K562 (cell line): Measurements from ENCODE around the gene RUVBL1. TPM values are rescaled to one million over a fixed set of nuclear protein-coding genes. Genes with fewer than 3 reads are reported as not detected.

Experiments used
- ATAC-seq: fragments of 200-7000 bp; cut with Tn5 transposase; 3 replicates; pipeline ENCODE4 v1.9.1; 2020; ENCODE audit warnings: moderate library complexity
- BruUV-seq: library from RNA; stranded (reverse); fragments of 400-500 nt; replicated peaks from 2 replicates; lab custom pipeline; 2021; lab: Mats Ljungman, UMichigan
- CTCF ChIA-PET: fragments of 300-600 bp; formaldehyde crosslinking; extraction: SDS; loops from one replicate; lab custom pipeline; 2021; ENCODE audit warnings: low intra/inter-chr PET ratio; lab: Yijun Ruan, JAX
- POLR2A ChIA-PET: fragments of 300-600, 350-650 bp; sonication (Branson Sonifier 250); formaldehyde crosslinking; extraction: SDS; loops from one replicate; lab custom pipeline; 2021; ENCODE audit warnings: antibody characterized with exemption, inconsistent platforms; lab: Yijun Ruan, JAX
- DNase-seq, 4 experiments: peaks; one replicate each; pipeline versions ENCODE4 v3.0.0 to v3.0.0-alpha.2; 2011 to 2018; ENCODE audit warnings: low spot score in 3 of 4, mixed read lengths in 3 of 4; ENCODE audit errors: extremely low read depth in 1 of 4
- FAIRE-seq: peaks from 2 replicates; lab custom pipeline; 2011; peaks lifted over from hg19 to GRCh38; lab: Jason Lieb, UNC
- H2AFZ ChIP-seq: 2 replicates; pipeline ENCODE4 v1.6.0; 2011; ENCODE audit warnings: low read depth, low read length, control low read depth, inconsistent platforms
- H3K27ac ChIP-seq: fragments of 200-600 bp; 3 replicates; pipeline ENCODE4 v1.8.0; 2011; ENCODE audit warnings: low read depth, mild to moderate bottlenecking, control low read depth, inconsistent platforms, low read length, moderate library complexity, mixed read lengths; ENCODE audit errors: extremely low read depth
- H3K27me3 ChIP-seq, 2 experiments: fragments of 300-600 bp in 1 of 2; 2 replicates in 1 of 2; 3 replicates in 1 of 2; pipeline versions ENCODE4 v1.6.0 to v1.8.0; 2011; ENCODE audit warnings: inconsistent platforms in 2 of 2, low read length in 2 of 2, mild to moderate bottlenecking in 1 of 2, mixed read lengths in 1 of 2, moderate library complexity in 1 of 2; ENCODE audit not compliant: control insufficient read depth in 2 of 2, insufficient read depth in 2 of 2
- H3K36me3 ChIP-seq: fragments of 300-600 bp; 3 replicates; pipeline ENCODE4 v1.8.0; 2011; ENCODE audit warnings: mild to moderate bottlenecking, low read length, inconsistent platforms; ENCODE audit not compliant: control insufficient read depth, insufficient read depth
- H3K4me1 ChIP-seq, 2 experiments: fragments of 200-600 bp in 1 of 2; replicated peaks in 1 of 2; 2 replicates in 1 of 2; 3 replicates in 1 of 2; pipeline versions ENCODE4 v1.5.1 to v1.8.0; 2011; ENCODE audit warnings: inconsistent platforms in 2 of 2, low read length in 2 of 2, mild to moderate bottlenecking in 1 of 2, mixed read lengths in 1 of 2, moderate library complexity in 1 of 2; ENCODE audit not compliant: control insufficient read depth in 2 of 2, insufficient read depth in 2 of 2
- H3K4me2 ChIP-seq: 2 replicates; pipeline ENCODE4 v1.6.1; 2011; ENCODE audit warnings: low read length, control low read depth, inconsistent platforms, mixed read lengths; ENCODE audit not compliant: insufficient read depth
- H3K4me3 ChIP-seq: fragments of 200-600 bp; sonication (generic), shearing (Covaris generic); 2 replicates; pipeline ENCODE4 v1.5.1; 2016; ENCODE audit warnings: control low read depth, inconsistent platforms
- H3K79me2 ChIP-seq: fragments of 200-600 bp; 3 replicates; pipeline ENCODE4 v1.8.0; 2011; ENCODE audit warnings: low read length, inconsistent platforms; ENCODE audit not compliant: control insufficient read depth, insufficient read depth
- H3K9ac ChIP-seq, 2 experiments: 2 replicates each; pipeline versions ENCODE4 v1.6.0 to v1.6.1; 2011; ENCODE audit warnings: low read depth in 2 of 2, low read length in 2 of 2, control low read depth in 1 of 2, inconsistent platforms in 1 of 2, mild to moderate bottlenecking in 1 of 2, mixed read lengths in 1 of 2; ENCODE audit not compliant: insufficient read depth in 1 of 2
- H3K9me1 ChIP-seq: one replicate; pipeline ENCODE4 v1.6.0; 2011; ENCODE audit warnings: inconsistent platforms, mild to moderate bottlenecking, low read length, moderate library complexity; ENCODE audit not compliant: control insufficient read depth, insufficient read depth
- H3K9me3 ChIP-seq: replicated peaks from 2 replicates; pipeline ENCODE4 v1.5.1; 2011; ENCODE audit warnings: low read depth, low read length, inconsistent platforms; ENCODE audit not compliant: control insufficient read depth, insufficient read depth
- H4K20me1 ChIP-seq: replicated peaks from 2 replicates; pipeline ENCODE4 v1.6.1; 2011; ENCODE audit warnings: low read length, inconsistent platforms, mixed read lengths; ENCODE audit not compliant: control insufficient read depth, insufficient read depth
- EZH2 ChIP-seq: IDR thresholded peaks from 2 replicates; pipeline ENCODE4 v1.6.1; 2012; ENCODE audit warnings: low read depth, mild to moderate bottlenecking, inconsistent platforms, low read length, borderline replicate concordance
- NCOR1 ChIP-seq: fragments of 450-650 bp; IDR thresholded peaks from 2 replicates; pipeline ENCODE4 v1.6.1; 2016; ENCODE audit warnings: mild to moderate bottlenecking, moderate library complexity
- NELFE ChIP-seq: IDR thresholded peaks from 2 replicates; pipeline ENCODE4 v1.6.1; 2011; ENCODE audit warnings: mild to moderate bottlenecking; ENCODE audit not compliant: insufficient read depth, insufficient read length
- NR2C2 ChIP-seq, 2 experiments: fragments of 200-800 bp in 1 of 2; sonication (Bioruptor generic) in 1 of 2; sonication (generic) in 1 of 2; formaldehyde crosslinking in 1 of 2; IDR thresholded peaks; 2 replicates each; pipeline versions ENCODE4 v1.6.1 to v1.8.0; 2016 to 2022; ENCODE audit warnings: mild to moderate bottlenecking in 1 of 2, missing compliant biosample characterization in 1 of 2, missing genetic modification characterization in 1 of 2, missing genetic modification reagents in 1 of 2
- POLR2B ChIP-seq: fragments of 450-650 bp; IDR thresholded peaks from 2 replicates; pipeline ENCODE4 v1.6.1; 2018; ENCODE audit warnings: low read depth; ENCODE audit not compliant: partially characterized antibody
- POLR2G ChIP-seq: fragments of 200-400 bp; formaldehyde crosslinking; IDR thresholded peaks from 2 replicates; pipeline ENCODE4 v1.6.1; 2017; ENCODE audit warnings: low read depth, mild to moderate bottlenecking, antibody characterized with exemption, low read length, moderate library complexity
- RBM15 ChIP-seq: fragments of 200-400 bp; formaldehyde crosslinking; IDR thresholded peaks from 2 replicates; pipeline ENCODE4 v1.6.1; 2018; ENCODE audit warnings: mild to moderate bottlenecking, low read length, moderate library complexity; ENCODE audit not compliant: insufficient read depth
- STAT5B ChIP-seq: fragments of 250-450 bp; sonication (Bioruptor Pico); IDR thresholded peaks from 2 replicates; pipeline ENCODE4 v1.8.0; 2021; ENCODE audit warnings: mild to moderate bottlenecking, inconsistent platforms
- ZKSCAN8 ChIP-seq: fragments of 200-800 bp; sonication (Bioruptor generic); IDR thresholded peaks from 2 replicates; pipeline ENCODE4 v1.6.1; 2016; ENCODE audit warnings: missing genetic modification characterization, missing compliant biosample characterization
- ZNF77 ChIP-seq: fragments of 250-450 bp; sonication (Bioruptor Pico); IDR thresholded peaks from 2 replicates; pipeline ENCODE4 v1.5.0; 2020
- ZNF830 ChIP-seq: fragments of 250-450 bp; sonication (Bioruptor Pico); IDR thresholded peaks from 2 replicates; pipeline ENCODE4 v1.5.0; 2021; ENCODE audit warnings: mild to moderate bottlenecking
- WGBS: fragments of 100-300 bp; shearing (Covaris generic); methylation state at CpG from one replicate; pipeline ENCODE4 v1.1.6; 2016; ENCODE audit warnings: low coverage, mixed read lengths; ENCODE audit not compliant: insufficient coverage; ENCODE audit errors: missing lambda C conversion rate; 5-methylcytosine and 5-hydroxymethylcytosine counted together
- in situ Hi-C: fragments of 300-500 bp; cut with MboI; formaldehyde crosslinking; loops from 4 replicates; pipeline ENCODE4 v1.15.0; 2018; ENCODE audit warnings: inconsistent platforms, mixed read lengths
- intact Hi-C: fragments of 100-400 bp; cut with micrococcal nuclease; formaldehyde crosslinking; loops from 2 replicates; pipeline ENCODE4 v1.14.2; 2022
- polyA plus RNA-seq, 8 experiments: library from polyadenylated mRNA; depleted of rRNA in 4 of 8; stranded (reverse) in 5 of 8; unstranded in 3 of 8; fragments of >200 nt; fragmentation: Nextera tagmentation in 2 of 8; fragmentation: Illumina TruSeq in 1 of 8; extraction: Ambion mirVana in 2 of 8; extraction: Trizol in 1 of 8; gene quantifications; 2 replicates each; pipeline versions ENCODE4 v1.2.1 to v1.2.3, GENCODE V29; 2011 to 2014; ENCODE audit warnings: inconsistent platforms in 1 of 8, missing spikeins in 1 of 8
- total RNA-seq, 7 experiments: library from RNA; depleted of rRNA in 6 of 7; stranded (reverse); fragments of >200 nt in 6 of 7; fragmentation: Illumina TruSeq in 2 of 7; extraction: Trizol in 2 of 7; gene quantifications; 2 replicates each; pipeline versions ENCODE4 v1.2.1 to v1.2.3, GENCODE V29; 2011 to 2021; ENCODE audit warnings: low replicate concordance in 1 of 7

RUVBL1 gene
- total and polyA plus RNA-seq, 9 of the 15 experiments (the other 6 are each of a cell fraction or from before 2014, with no cell fraction given): 20.7 to 147 (median 113) TPM

DNA sequence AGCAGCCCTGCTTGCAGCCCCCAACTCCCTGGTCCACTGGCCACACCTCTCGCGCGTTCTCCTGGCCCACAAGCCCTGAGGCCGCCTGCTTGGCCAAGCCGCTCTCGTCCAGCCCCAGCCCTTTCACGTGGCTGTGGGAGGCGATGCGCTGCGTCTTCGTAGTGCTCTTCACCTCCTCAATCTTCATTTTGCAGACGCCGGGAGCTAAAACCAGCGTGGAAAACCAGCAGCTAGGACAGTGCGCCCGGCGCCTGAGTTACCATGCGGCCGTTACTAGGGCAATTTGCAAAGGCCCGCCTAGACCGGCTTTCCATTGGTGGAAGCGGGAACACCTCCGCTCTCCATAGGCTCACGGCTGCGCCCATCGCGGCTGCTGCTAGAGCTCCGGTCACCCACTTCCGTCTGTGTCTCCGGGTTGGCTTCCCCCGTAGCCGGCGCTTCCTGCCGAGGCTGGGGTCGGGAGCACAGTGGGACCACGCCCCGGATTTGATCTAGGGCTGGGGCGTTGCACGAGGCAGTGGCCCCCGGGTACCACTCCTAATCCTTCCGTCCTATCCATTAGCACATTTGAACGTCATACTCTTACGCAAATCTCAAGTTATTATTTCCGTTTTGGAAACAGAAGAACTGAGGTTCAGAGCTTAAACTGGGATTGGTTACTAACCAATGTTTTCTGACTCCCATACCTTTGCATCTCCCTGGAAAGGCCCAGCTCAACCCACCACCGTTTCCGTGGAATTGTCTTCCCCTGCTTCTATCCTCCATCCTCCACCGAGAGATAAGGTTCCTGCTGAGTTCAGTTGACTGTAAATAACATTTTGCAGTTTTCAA is at the start of gene RUVBL1 (continued):
- TF ChIP-seq NR2C2 (CRISPR knock-in tag; IDR thresholded peaks at IDR 0.05) (peak; percentile 97), NR2C2 (tag; IDR thresholded peaks at IDR 0.05) (peak; percentile 100), RBM15 (no peak), NELFE (no peak), EZH2 (no peak), ZNF77 (no peak), ZNF830 (CRISPR knock-in tag) (no peak), POLR2B (no peak), STAT5B (CRISPR knock-in tag) (no peak)

DNA sequence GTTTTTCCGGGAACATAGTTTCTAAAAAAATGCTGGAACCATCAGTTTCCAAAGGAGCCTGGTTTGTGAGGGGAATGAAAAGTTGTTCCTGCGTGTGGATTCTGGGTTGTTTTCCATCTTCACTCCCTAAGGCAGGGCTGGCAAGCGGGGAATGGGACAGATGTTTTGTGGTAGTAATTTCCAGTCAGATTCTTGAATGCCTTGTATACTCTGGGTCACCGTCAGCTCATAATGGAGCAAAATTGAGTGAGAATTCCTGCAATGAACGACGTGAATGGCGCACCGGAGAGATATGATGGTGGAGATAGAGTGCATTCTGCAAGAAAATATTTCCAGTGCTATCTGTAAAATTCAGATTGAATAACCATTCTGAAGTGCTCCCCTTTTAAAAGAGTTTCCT is 49.6 kb upstream of the RUVBL1 start:
- H3K27me3 ChIP-seq: no peaks in the 10 kb centered on the region
- H3K4me2 ChIP-seq: no peak overlapping the region
- POLR2A ChIA-PET: interaction anchor here (0.5 kb wide), 1 partner anchor 11 kb away, joined by 3 read pairs; no protein-coding TSS in a partner anchor
- no peaks in the 10 kb centered on the region for H3K9me1 ChIP-seq
- intact Hi-C loops (loop anchor here (5.0 to 10.0 kb wide), 2 partner anchors 262 to 324 kb away; no protein-coding TSS in a partner anchor), in situ Hi-C loops (loop anchor here (10.0 kb wide), 1 partner anchor 222 kb away; no protein-coding TSS in a partner anchor)
- FAIRE-seq (no peak), ATAC-seq (no peak), DNase-seq (no peak)
- no peak overlapping the region for H3K9ac ChIP-seq
- H4K20me1 ChIP-seq: no peaks in the 10 kb centered on the region
- BruUV-seq: no TSS peak
- H3K4me3 ChIP-seq: no peak overlapping the region
- peaks cover 3% of the 10 kb centered on the region; the same call in 2 of the 3 replicates for H3K79me2 ChIP-seq
- no peak overlapping the region for H2AFZ ChIP-seq
- WGBS: 86% methylated on average over 8 of the region's 8 CpGs
- peaks cover 0 to 4% of the 10 kb centered on the region in 2 experiments; a peak in 2 of 5 replicates for H3K4me1 ChIP-seq
- CTCF ChIA-PET: no interaction called here
- no peaks in the 10 kb centered on the region for H3K36me3 ChIP-seq
- no peaks in the 10 kb centered on the region for H3K9me3 ChIP-seq
- TF ChIP-seq ZKSCAN8 (CRISPR knock-in tag) (no peak), NCOR1 (no peak), POLR2G (no peak)
- no peak overlapping the region for H3K27ac ChIP-seq
